MCF 10A (cell line): ENCODE measurements around the gene SRSF3. TPM values are rescaled to one million over a fixed set of nuclear protein-coding genes. Genes with fewer than 3 reads are reported as not detected.

Experiments
- BruUV-seq: library from RNA; stranded (reverse); fragments of 400-500 nt; replicated peaks from 2 replicates; lab custom pipeline; 2021; lab: Mats Ljungman, UMichigan
- CTCF ChIA-PET: fragments of 300-600 bp; sonication (Branson Sonifier 250); formaldehyde crosslinking; extraction: SDS; loops from one replicate; lab custom pipeline; 2021; ENCODE audit warnings: antibody characterized with exemption, inconsistent platforms; lab: Yijun Ruan, JAX
- POLR2A ChIA-PET: fragments of 300-600, 350-650 bp; sonication (Branson Sonifier 250); formaldehyde crosslinking; extraction: SDS; loops from one replicate; lab custom pipeline; 2020; ENCODE audit warnings: antibody characterized with exemption, inconsistent platforms; lab: Yijun Ruan, JAX
- DNase-seq: peaks from one replicate; pipeline ENCODE4 v3.0.0-alpha.2; 2018; ENCODE audit not compliant: unreplicated experiment
- H3K27ac Mint-ChIP-seq: one replicate; pipeline ENCODE4 v1.8.0; 2022; ENCODE audit warnings: mild to moderate bottlenecking, low read depth, mixed read lengths; ENCODE audit not compliant: unreplicated experiment
- H3K27me3 Mint-ChIP-seq: one replicate; pipeline ENCODE4 v1.8.0; 2022; ENCODE audit warnings: mixed read lengths; ENCODE audit not compliant: insufficient read depth, unreplicated experiment
- H3K36me3 Mint-ChIP-seq: one replicate; pipeline ENCODE4 v1.8.0; 2022; ENCODE audit warnings: mild to moderate bottlenecking, moderate library complexity, mixed read lengths; ENCODE audit not compliant: insufficient read depth, unreplicated experiment
- H3K4me1 Mint-ChIP-seq: one replicate; pipeline ENCODE4 v1.8.0; 2022; ENCODE audit warnings: mixed read lengths; ENCODE audit not compliant: insufficient read depth, unreplicated experiment
- H3K4me3 Mint-ChIP-seq: one replicate; pipeline ENCODE4 v1.8.0; 2022; ENCODE audit warnings: mild to moderate bottlenecking, moderate library complexity, mixed read lengths; ENCODE audit not compliant: unreplicated experiment
- H3K9me3 Mint-ChIP-seq: one replicate; pipeline ENCODE4 v1.8.0; 2022; ENCODE audit warnings: mixed read lengths; ENCODE audit not compliant: unreplicated experiment
- intact Hi-C: fragments of 100-400 bp; cut with micrococcal nuclease; formaldehyde crosslinking; loops from 2 replicates; pipeline ENCODE4 v1.14.1; 2022
- total RNA-seq: library from RNA; stranded (reverse); gene quantifications from 2 replicates; pipeline ENCODE4 v1.2.3, GENCODE V29; 2022
- TF ChIP-seq, protein P1 (sequence below): fragments of 200-600 bp; IDR thresholded peaks from one replicate; pipeline ENCODE4 v1.8.0; 2022; ENCODE audit warnings: antibody characterized with exemption, mild to moderate bottlenecking; ENCODE audit not compliant: unreplicated experiment

SRSF3 gene
- total RNA-seq, 1 experiment from 2014 or later: 364 TPM

GRCh38 chr6:36608788-36609563 lies 14.8 kb downstream of the SRSF3 start:
- no TSS peak for BruUV-seq
- Mint-ChIP-seq H3K27ac (peak overlapping the region; percentile 89), H3K27me3 (no peaks in the 10 kb centered on the region), H3K4me1 (peaks cover 32% of the 10 kb centered on the region), H3K4me3 (no peak overlapping the region), H3K9me3 (no peaks in the 10 kb centered on the region), H3K36me3 (peaks cover 100% of the 10 kb centered on the region)
- ChIA-PET POLR2A (interaction anchor here (0.5 to 8.0 kb wide), 15 partner anchors 7 to 249 kb away, joined by 3 to 203 read pairs (median 4); partner anchors contain the start of genes CDKN1A, KCTD20 and SRSF3), CTCF (interaction anchor here (0.5 to 2.0 kb wide), 7 partner anchors 29 to 305 kb away, joined by 3 to 14 read pairs (median 4); no protein-coding TSS in a partner anchor)
- no peak for DNase-seq
- intact Hi-C loops: no loop called here
- TF ChIP-seq, protein P1, sequence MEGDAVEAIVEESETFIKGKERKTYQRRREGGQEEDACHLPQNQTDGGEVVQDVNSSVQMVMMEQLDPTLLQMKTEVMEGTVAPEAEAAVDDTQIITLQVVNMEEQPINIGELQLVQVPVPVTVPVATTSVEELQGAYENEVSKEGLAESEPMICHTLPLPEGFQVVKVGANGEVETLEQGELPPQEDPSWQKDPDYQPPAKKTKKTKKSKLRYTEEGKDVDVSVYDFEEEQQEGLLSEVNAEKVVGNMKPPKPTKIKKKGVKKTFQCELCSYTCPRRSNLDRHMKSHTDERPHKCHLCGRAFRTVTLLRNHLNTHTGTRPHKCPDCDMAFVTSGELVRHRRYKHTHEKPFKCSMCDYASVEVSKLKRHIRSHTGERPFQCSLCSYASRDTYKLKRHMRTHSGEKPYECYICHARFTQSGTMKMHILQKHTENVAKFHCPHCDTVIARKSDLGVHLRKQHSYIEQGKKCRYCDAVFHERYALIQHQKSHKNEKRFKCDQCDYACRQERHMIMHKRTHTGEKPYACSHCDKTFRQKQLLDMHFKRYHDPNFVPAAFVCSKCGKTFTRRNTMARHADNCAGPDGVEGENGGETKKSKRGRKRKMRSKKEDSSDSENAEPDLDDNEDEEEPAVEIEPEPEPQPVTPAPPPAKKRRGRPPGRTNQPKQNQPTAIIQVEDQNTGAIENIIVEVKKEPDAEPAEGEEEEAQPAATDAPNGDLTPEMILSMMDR: no peak

GRCh38 chr6:36609582-36609981 lies 15.4 kb downstream of the SRSF3 start:
- Mint-ChIP-seq H3K4me1 (peaks cover 28% of the 10 kb centered on the region), H3K9me3 (no peaks in the 10 kb centered on the region), H3K36me3 (peaks cover 97% of the 10 kb centered on the region), H3K4me3 (no peak overlapping the region), H3K27ac (no peak overlapping the region), H3K27me3 (no peaks in the 10 kb centered on the region)
- ChIA-PET CTCF (interaction anchor here (0.6 to 2.0 kb wide), 4 partner anchors 34 to 149 kb away, joined by 3 to 14 read pairs (median 4); no protein-coding TSS in a partner anchor), POLR2A (interaction anchor here (0.5 to 8.0 kb wide), 10 partner anchors 9 to 186 kb away, joined by 3 to 203 read pairs (median 4); partner anchors contain the start of genes CDKN1A, KCTD20 and SRSF3)
- BruUV-seq: no TSS peak
- DNase-seq: no peak
- TF ChIP-seq, protein P1: no peak
- intact Hi-C loops: no loop called here

GRCh38 chr6:36610041-36610955 lies 16.1 kb downstream of the SRSF3 start:
- no TSS peak for BruUV-seq
- Mint-ChIP-seq H3K36me3 (peaks cover 89% of the 10 kb centered on the region), H3K27me3 (no peaks in the 10 kb centered on the region), H3K9me3 (no peaks in the 10 kb centered on the region), H3K4me3 (no peak overlapping the region), H3K27ac (no peak overlapping the region), H3K4me1 (peaks cover 27% of the 10 kb centered on the region)
- DNase-seq: no peak
- CTCF ChIA-PET: interaction anchor here (0.6 to 2.0 kb wide), 3 partner anchors 35 to 149 kb away, joined by 3 to 14 read pairs (median 3); no protein-coding TSS in a partner anchor
- intact Hi-C loops: no loop called here
- POLR2A ChIA-PET: interaction anchor here (0.8 to 8.0 kb wide), 6 partner anchors 12 to 117 kb away, joined by 3 to 203 read pairs (median 6); partner anchors contain the start of genes CDKN1A and SRSF3
- TF ChIP-seq, protein P1: no peak
